ENCODE measurements around the gene ASCL5. TPM values are rescaled to one million over a fixed set of nuclear protein-coding genes. Genes with fewer than 3 reads are reported as not detected.

ASCL5 gene
- total and polyA plus RNA-seq, 10 of the 15 experiments (the other 5 are each of a cell fraction or from before 2014, with no cell fraction given), result 0.04 TPM; not detected in 9

- TF ChIP-seq PBX3 (IDR thresholded peaks at IDR 0.05; ENCODE audit: insufficient replicate concordance, low read depth, low read length) (no peak), BACH1 (IDR thresholded peaks at IDR 0.05; ENCODE audit: borderline replicate concordance) (no peak), KLF5 (IDR thresholded peaks at IDR 0.05; ENCODE audit: partially characterized antibody) (no peak), SMAD1 (IDR thresholded peaks at IDR 0.05; ENCODE audit: low read depth, partially characterized antibody) (no peak), SREBF1 (IDR thresholded peaks at IDR 0.05; ENCODE audit: low read length) (no peak), ZBTB4 (CRISPR knock-in tag; IDR thresholded peaks at IDR 0.05) (no peak), ZNF217 (IDR thresholded peaks at IDR 0.05) (no peak), ZNF384 (IDR thresholded peaks at IDR 0.05; ENCODE audit: borderline replicate concordance, low read depth, low read length) (no peak), MTA3 (IDR thresholded peaks at IDR 0.05; ENCODE audit: borderline replicate concordance, low read length) (no peak), E4F1 (IDR thresholded peaks at IDR 0.05; ENCODE audit: borderline replicate concordance, partially characterized antibody) (no peak), EGR1 (IDR thresholded peaks at IDR 0.05; ENCODE audit: borderline replicate concordance in 1 of 2, low read depth in 2 of 2, low read length in 2 of 2) (no peak)
These were observed 16.8 kb downstream of the ASCL5 start (continued) for GRCh38 chr1:201110138-201110537.
